GDM1 (cell line): ENCODE results near the gene ITGA11.

Experiments
- DNase-seq: peaks from one replicate; lab custom pipeline; 2025; lab: John Stamatoyannopoulos, UW

ITGA11 gene

DNA sequence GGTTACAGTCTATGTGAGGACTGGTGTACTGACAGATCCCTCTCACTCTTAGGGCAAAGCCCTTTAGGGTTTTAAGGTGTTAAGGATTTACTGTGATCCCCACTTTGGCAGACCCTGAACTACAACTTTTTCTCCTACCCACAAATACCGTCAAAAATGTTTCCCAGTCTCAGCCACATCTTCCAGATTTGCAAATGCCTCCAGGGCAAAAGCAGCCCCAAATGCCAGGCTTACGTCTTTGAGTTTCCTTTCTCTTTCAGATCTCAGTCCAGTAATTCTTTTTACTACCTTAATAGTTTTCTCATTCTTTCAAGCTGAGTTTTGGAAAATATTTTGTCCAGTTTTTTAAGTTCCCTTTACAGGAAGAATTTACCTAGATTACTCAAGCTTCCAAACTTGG is 13.4 kb upstream of the ITGA11 start:
- no peak for DNase-seq

DNA sequence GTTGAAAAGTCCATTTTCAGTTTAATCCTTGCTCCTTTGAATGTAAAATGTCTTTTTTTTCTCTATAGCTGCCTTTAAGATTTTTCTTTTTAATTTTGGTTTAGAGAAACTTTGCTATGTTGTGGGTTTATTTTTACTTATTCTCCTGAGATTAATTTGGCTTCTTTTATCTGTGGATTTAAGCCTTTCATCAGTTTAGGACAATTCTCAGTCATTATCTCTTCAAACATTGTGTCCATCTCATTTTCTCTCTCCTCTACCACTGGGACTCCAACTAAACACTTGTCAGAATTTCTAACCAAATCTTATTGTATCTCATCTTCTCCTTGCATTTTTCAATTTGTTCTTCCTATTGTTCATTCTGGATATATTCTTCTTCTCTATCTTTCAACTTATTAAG is 12.4 kb upstream of the ITGA11 start:
- no peak for DNase-seq

- no peak for DNase-seq
Measured at GRCh38 chr15:68442903-68443302, 10.9 kb upstream of the ITGA11 start.

DNA sequence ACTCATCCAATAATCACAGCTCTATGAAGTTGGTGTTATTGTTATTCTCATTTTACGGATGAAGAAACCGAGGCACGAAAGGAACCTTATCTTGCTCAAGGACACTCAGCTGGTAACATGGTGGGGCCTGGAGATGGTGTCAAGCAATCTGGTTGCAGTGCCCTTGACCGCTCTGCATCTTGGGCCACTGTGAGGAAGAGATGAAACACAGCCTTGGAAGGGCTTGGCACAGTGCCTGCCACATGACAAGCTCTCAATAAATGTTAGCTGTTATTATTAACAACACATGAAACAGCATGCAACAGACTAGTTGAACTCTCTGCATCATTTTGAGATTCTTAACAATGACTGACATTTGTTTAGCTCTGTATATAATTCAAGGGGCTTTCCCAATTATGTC is 10.1 kb upstream of the ITGA11 start:
- no peak for DNase-seq

DNA sequence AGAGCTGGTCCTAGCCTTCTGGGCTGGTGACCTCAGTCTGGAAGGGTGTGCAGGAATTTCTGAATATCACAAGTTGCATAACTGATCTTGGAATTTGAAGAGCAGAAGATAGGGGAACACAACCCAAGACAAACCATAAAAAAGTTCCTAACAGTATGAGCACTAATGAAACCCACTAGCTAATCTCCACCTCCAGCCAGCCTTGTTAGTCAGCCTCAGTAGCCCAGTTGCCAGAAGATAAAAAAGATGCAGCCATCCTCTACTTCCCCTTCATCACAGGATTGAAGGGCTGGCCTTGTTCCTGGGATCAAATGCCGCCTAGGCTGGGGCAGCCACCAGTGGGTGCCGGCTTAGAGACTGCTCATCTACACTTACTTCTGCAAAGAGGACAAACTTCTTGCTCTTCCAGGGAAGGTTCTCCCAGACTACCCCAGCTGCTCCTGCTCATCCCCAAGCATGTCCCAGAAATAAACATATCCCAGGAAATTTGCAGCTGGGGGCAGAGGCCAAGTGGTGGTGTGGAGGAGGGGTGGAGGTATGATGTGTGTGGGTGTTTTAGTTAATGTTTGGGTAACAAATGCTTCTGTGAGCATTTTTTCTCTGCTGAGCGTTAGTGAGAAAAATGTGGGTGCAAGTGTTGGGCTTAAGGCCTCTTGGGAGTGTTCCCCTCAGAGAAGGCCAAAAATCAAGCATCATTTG is 9.2 kb upstream of the ITGA11 start:
- no peak for DNase-seq

GRCh38 chr15:68440136-68440535 is 8.2 kb upstream of the ITGA11 start:
- no peak for DNase-seq

DNA sequence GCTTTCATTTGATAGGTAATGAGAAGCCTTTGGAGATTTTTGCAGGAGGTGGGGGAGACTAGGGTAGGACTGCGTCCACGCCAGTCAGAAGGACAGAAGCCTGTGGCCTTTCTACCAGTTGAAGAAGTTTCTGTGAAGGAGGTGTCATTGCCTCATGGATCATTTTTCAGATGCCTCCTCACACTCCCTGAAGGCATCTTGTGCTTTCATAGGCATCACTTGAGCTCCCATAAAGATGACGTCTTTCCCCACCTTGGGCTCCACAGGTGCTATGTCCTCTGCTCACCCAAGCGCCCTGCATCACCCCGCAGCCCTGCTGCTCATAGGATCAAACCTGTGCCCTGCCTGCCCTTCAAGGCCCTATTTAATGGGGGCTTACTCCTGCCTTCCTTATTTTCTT is 7.5 kb upstream of the ITGA11 start:
- DNase-seq = no peak

DNA sequence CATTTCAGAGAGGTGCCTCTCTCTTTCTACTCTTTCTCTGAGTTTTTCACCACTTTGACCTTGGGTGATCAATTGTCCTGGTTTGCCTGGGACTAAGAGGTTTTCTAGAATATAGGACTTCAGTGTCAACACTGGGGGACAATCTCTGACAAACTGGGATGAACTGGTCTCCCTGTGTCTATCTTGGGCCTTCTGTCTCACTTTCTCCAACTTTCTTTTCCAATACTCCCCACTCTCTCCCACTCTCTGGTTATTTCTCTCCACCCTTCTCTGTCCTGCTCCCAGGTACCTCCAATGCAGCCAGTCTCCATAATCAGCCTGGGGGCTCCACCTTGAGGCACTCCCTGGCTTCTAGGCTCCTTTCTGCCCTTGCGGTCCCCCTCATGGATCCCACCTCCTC is 4.7 kb upstream of the ITGA11 start:
- DNase-seq = no peak

DNA sequence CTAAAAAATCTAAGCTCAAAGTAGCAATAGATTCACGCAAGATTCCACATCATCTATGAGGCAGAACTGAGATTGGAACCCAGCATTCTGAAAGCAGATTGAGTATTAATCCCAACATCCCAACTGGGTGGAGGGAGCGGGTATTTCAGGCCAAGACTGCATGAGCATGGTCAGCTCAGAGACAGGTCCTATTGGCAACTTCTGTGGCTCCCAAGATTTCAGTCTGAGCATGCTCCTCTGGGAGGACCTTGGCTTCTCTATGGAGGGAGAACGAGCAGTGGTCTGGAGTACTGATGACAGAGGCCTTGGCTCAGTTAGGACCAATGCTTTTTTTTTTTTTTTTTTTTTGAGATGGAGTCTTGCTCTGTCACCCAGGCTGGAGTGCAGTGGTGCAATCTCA is 4.0 kb upstream of the ITGA11 start:
- DNase-seq = no peak

GRCh38 chr15:68434021-68434420 is 2.1 kb upstream of the ITGA11 start:
- DNase-seq = no peak

- no peak for DNase-seq
Measured at GRCh38 chr15:68433551-68433950, 1.6 kb upstream of the ITGA11 start.

GRCh38 chr15:68432441-68433064 is 590 bp upstream of the ITGA11 start:
- DNase-seq = no peak

- no peak for DNase-seq
Measured at GRCh38 chr15:68431037-68431791, 749 bp downstream of the ITGA11 start.

GRCh38 chr15:68430471-68431036 is 1.4 kb downstream of the ITGA11 start:
- no peak for DNase-seq

DNA sequence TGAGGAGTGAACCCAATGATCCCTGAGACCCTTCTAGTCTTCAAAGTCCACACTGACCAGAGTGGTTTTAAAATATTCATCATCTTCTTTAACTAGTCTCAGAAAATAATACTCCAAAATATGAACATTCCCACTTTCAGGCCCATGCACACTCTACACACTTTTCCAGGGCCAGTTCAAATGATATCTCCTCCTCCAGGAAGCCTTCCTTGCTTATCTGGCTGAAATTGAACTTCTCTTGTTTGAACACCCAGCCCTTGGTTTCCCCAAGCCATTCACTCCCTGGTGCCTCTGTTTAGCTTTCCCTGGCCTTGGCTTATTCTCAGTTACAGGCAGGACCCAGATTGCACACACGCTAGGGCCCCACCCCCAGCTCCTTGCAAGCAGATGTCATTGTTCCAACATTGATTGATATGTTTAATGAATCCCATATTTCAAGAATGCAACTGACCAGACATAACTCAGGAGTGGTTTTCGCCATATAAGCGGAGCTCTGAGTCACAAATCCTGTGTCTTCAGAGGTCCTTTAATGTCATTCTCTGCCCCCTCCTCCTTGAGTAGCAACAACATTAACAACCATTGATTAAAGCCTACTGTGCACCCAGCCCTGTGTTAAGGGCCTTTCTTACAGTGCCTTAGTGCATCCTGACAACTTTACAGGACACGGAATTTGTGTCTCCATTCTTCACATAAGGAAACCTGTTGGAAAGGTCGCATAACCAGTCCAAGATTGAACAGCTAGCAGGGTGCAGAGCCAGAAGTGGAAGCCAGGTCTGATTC is 2.1 kb downstream of the ITGA11 start:
- DNase-seq = no peak

GRCh38 chr15:68428431-68428940 is 3.5 kb downstream of the ITGA11 start:
- DNase-seq = no peak

- DNase-seq = no peak
Measured at GRCh38 chr15:68427963-68428362, 4.0 kb downstream of the ITGA11 start.

- DNase-seq = no peak
Measured at GRCh38 chr15:68427366-68427765, 4.6 kb downstream of the ITGA11 start.

- no peak for DNase-seq
Measured at GRCh38 chr15:68426116-68426515, 5.8 kb downstream of the ITGA11 start.

DNA sequence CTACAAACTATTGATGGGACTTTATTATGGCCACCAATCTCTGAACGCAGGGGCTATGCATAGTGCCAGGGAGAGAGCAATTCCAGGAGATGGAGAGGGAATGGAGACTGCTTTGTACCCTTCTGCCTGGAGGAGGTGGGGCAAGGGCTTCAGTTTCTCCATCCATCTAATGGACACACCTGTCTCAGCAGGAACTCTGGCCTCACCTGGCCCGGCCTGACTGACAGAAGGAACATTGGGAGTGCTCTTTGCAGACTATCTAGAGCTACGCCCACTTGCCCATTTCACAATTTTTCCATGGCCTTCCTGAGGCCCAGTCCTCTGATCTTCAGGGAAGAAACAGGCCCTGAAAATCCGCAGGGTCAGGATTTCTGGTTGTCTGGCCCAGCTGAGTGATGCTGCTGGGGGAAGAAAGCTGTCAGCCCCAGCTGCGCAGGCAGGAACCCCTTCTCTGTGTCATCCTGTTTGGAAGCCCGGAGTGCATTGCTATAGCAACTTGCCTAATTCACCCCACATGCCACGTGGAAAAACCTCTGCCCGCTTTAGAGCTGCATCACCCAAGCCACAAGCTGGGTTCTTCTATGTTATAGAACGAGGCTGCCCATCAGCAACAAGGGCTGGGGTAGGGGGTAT is 6.4 kb downstream of the ITGA11 start:
- no peak for DNase-seq

DNA sequence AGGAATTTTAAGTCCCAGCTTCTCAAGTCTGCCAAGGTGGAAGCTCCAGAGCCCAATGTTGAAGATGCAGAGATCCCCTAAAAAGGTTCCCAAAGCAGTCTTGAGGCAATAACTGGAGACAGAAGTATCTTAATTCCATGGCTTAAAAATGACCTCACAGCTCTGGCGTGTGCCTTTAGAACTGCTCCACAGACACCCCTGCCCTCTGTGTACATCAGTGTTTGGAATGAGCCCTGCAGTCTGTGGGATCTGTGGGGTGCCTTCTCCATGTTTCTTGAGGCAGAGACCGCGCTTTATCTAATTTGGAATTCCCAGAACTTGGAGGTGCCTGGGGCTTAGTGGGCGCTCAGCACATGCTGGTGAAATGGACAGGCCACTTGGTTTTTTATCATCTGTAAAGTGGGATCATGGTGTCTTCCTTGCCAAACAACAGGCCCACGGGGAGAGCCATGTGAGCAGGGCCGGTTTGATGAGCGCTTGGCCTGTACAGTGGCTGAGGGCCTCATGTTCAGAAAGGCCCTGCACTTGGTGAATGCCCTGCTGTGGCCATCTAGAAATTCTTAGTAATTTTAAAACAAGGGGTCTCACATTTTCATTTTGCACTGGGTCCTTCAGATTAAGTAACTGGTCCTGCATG is 7.1 kb downstream of the ITGA11 start:
- DNase-seq = no peak
